Cardiac fibroblast (primary cell): Measurements from ENCODE around the gene JSRP1.

Experiments
- DNase-seq, 2 donors: peaks; one replicate each; pipeline versions ENCODE4 v3.0.0 to v3.0.0-alpha.2; 2010; ENCODE audit warnings: low read depth in 2 of 2
- H3K4me3 ChIP-seq, 2 donors: replicated peaks in 1 of 2; 1 replicate in 1 of 2; 2 replicates in 1 of 2; pipeline ENCODE4 v1.5.1; 2011; ENCODE audit warnings: low read depth in 2 of 2, low read length in 2 of 2, mild to moderate bottlenecking in 2 of 2, moderate library complexity in 1 of 2
- TF ChIP-seq, protein P1 (sequence below): IDR thresholded peaks from one replicate; pipeline ENCODE4 v1.5.1; 2011; ENCODE audit warnings: low read depth, mild to moderate bottlenecking, low read length, inconsistent platforms

JSRP1 gene

DNA sequence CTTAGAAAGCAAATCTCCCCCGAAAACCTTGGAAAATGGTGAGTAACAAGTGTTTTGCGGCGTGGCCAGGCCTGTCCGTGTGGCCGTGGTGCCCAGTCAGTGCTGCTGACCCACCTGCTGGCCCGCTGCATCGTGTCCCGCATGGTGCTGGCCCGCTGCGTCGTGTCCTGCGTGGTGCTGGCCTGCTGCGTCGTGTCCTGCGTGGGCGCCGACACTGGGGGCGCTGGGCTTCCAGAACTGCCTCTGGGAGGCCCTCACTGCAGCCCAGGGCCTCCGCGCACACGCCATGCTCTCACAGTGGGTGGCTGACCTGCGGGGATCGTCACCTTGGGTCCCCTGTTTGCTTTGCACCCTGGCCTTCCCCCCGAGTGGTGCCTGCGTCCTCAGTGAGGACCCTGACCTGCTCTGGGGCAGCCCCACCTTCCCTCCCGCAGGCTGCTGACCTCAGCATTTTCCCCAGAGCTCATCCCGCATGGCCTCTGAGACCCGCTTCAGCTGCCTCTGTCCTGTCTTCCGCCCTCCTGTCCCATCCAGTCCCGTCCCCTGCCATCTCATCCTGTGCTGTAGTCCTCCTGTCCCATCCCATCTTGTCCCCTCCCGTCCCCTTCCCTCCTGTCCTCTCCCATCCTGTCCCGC lies 30.7 kb downstream of the JSRP1 start:
- DNase-seq = no peak
- H3K4me3 ChIP-seq = no peak overlapping the region
- TF ChIP-seq, protein P1, sequence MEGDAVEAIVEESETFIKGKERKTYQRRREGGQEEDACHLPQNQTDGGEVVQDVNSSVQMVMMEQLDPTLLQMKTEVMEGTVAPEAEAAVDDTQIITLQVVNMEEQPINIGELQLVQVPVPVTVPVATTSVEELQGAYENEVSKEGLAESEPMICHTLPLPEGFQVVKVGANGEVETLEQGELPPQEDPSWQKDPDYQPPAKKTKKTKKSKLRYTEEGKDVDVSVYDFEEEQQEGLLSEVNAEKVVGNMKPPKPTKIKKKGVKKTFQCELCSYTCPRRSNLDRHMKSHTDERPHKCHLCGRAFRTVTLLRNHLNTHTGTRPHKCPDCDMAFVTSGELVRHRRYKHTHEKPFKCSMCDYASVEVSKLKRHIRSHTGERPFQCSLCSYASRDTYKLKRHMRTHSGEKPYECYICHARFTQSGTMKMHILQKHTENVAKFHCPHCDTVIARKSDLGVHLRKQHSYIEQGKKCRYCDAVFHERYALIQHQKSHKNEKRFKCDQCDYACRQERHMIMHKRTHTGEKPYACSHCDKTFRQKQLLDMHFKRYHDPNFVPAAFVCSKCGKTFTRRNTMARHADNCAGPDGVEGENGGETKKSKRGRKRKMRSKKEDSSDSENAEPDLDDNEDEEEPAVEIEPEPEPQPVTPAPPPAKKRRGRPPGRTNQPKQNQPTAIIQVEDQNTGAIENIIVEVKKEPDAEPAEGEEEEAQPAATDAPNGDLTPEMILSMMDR = no peak

DNA sequence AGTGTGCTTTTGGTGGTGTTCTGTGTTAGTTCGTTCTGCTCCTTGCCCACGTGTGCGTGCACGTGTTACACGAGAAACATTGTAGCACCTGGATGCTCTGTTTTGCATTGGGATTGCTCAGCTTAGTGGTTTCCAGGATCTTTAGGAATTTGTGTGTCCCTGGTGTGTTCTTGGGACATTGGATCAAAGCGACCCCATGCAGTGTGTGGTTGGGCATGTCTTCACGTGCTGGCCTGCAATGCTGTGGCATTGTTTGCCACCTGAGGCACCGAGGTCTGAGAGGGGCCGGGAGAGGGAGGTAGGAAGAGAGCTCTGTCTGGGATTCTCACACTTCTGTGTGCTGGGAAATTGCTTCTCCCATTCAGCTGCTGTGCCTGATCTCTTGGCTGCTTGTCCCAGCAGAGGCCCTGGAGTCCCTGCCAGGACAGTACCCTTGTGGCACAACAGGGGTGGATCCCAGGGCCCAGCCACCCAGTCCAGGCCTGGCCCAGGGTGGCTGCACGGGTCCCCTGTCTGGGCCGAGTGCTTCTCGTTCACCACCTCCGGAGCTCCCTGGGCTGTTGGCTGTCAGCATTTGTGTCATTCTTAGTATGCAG lies 31.4 kb downstream of the JSRP1 start:
- no peak for DNase-seq
- no peak overlapping the region for H3K4me3 ChIP-seq
- TF ChIP-seq, protein P1 = no peak

DNA sequence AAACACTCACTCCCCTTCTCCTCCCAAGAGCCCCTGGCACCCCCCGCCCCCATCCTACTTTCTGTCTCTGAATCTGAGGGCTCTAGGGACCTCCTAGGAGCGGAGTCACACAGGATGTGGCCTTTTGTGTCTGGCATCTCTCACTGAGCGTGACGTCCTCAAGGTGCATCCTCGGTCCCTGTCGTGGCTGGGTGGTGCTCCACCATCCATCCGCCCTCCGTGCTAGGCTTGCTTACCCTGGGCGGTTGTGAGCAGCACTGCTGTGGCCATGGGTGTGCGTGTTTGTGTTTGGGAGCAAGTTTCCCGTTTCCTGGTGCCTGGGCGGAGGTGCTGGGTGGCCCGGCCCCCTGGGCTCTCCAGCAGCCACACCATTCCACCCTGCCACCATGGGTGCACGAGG lies 32.3 kb downstream of the JSRP1 start:
- TF ChIP-seq, protein P1 = no peak
- DNase-seq = no peak
- no peak overlapping the region for H3K4me3 ChIP-seq

DNA sequence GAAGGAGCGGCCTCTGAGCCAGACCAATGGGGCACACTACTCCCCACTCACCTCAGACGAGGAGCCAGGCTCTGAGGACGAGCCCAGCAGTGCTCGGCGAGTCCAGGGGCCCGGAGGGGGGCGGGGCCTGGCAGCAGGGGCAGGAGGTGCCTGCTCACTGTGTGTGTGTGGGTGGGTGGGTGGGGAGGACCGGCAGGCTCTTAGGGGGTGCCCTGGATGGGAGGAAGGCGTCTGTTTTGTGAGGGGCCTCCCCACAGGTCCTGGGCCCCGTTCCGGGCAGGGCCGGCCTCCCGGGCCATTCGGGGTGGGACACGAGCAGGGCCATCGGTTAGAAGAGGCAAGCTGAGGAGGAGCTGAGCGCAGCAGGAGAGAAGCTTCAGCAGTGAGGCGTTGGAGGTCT lies 32.8 kb downstream of the JSRP1 start:
- TF ChIP-seq, protein P1 = no peak
- no peak overlapping the region for H3K4me3 ChIP-seq
- no peak for DNase-seq

DNA sequence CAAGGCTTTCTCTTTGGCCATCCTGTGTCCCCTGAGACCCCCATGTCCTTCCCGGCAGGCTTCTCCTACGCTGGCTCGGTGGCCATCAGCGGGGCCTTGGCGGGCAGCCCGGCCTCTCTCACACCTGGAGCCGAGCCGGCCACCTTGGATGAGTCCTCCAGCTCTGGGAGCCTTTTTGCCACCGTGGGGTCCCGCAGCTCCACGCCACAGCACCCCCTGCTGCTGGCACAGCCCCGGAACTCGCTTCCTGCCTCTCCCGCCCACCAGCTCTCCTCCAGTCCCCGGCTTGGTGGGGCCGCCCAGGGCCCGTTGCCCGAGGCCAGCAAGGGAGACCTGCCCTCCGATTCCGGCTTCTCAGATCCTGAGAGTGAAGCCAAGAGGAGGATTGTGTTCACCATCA lies 34.3 kb downstream of the JSRP1 start:
- H3K4me3 ChIP-seq = no peak overlapping the region
- no peak for DNase-seq
- TF ChIP-seq, protein P1 = peak; percentile 9

DNA sequence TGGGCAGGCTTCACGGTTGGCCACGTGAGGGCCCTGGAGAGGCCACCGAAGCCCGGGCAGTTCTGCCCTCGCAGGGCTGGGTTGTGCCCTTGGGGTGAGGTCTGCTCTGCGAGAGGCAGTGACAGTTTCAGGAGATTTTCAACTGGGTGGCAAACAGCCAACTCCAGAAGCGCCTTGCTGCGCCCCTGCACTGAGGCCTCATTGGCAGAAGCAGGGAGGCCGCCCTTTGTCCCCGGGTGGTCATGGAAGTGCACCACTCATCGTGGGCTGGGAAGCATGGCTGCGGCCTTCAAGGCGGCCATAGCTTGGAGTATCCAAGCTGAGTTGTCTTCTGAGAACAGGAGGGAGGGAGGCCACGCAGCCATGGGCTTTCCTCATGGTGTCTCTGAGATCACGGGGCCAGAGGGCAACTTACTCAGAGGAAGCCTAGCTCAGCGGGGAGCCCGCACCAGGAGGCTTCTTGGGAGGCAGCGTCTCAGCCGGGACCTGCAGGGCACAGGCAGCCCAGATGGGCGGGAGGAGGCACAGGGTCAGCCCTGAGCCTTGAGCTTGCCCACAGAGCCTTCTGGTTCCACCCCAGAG lies 34.9 kb downstream of the JSRP1 start:
- peak; percentile 34 to 84 for DNase-seq
- TF ChIP-seq, protein P1 = no peak
- no peak overlapping the region for H3K4me3 ChIP-seq
